SH-SY5Y (cell line): Measurements from ENCODE around the gene KLHDC9.

Source experiments
- GATA2 ChIP-seq: IDR thresholded peaks from 2 replicates; pipeline ENCODE4 v1.6.1; 2011; ENCODE audit warnings: mild to moderate bottlenecking, low read depth, low read length
- GATA3 ChIP-seq: IDR thresholded peaks from 2 replicates; pipeline ENCODE4 v1.6.1; 2011; ENCODE audit warnings: low read depth, mild to moderate bottlenecking, low read length, moderate library complexity

DNA sequence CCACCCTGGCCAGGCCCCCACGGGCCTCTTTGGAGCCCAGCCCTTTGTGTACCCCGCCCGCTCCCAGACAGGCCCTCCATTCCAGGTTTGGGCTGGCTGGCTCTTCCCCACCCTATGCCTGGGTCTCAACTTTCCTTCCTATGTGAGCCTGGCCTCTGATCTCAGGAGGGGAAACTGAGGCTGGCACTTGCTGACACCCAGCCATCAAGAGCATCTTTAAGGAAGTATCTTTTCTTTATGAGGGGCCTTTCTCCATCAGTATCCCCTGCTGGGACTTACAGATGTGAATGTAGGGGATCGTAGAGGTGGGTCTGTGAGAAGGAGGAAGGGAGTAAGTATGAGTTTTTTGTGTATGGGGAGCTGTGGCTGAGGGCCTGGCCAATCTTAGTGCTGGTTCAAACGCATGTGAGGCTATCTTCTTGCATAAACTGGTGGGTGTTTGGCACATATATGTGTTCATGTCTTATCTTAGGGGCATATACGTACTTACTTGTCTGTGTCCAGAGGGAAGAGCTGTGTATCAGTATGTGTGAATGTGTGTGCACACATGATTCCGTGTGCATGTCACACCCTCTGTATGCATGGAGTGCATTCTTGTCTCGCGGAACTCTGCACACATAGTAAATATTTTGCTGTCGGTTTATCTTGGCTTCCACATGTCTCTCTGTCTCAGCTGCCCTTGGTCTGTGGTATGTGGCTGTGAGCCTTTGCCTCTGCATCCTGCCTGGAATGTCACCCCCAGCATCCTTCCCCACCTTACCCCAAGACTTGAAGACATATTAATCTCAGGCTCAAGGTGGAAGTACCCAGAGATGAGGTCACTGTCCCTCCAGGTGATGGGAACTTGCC is 14.2 kb upstream of the KLHDC9 start:
- no peak for TF ChIP-seq GATA2
- no peak for TF ChIP-seq GATA3
